AG09309 (cell line): Measurements from ENCODE around the gene MAML2.

Source experiments
- DNase-seq: peaks from one replicate; pipeline ENCODE4 v3.0.0-alpha.2; 2010; ENCODE audit warnings: low read depth
- H3K4me3 ChIP-seq: 2 replicates; pipeline ENCODE4 v1.5.1; 2011; ENCODE audit warnings: mild to moderate bottlenecking, low read depth, low read length, moderate library complexity; ENCODE audit not compliant: control insufficient read depth
- TF ChIP-seq, protein P1 (sequence below): IDR thresholded peaks from 2 replicates; pipeline ENCODE4 v1.5.1; 2011; ENCODE audit warnings: mild to moderate bottlenecking, low read depth, low read length, inconsistent platforms; ENCODE audit not compliant: insufficient read depth, control insufficient read depth; ENCODE audit errors: missing control alignments

Gene MAML2

DNA sequence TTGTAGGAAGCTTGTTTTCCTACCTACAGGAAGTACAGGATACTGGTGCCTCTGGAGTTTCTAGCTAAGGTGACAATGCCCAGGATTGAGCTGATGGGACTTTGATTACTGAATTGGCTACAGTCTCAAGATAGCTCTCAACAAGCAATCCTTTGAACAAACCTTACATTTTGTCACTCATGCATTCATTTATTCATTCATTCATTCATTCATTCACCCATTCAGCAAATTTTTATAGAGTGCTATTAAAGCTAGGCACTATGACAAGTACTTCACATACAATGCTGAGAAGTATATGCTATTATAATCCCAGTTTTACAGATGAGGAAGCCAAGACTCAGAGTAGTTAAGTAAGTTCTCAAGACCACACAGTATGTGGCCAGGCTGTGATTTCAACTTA lies 316.0 kb downstream of the MAML2 start:
- no peak overlapping the region for H3K4me3 ChIP-seq
- TF ChIP-seq, protein P1, sequence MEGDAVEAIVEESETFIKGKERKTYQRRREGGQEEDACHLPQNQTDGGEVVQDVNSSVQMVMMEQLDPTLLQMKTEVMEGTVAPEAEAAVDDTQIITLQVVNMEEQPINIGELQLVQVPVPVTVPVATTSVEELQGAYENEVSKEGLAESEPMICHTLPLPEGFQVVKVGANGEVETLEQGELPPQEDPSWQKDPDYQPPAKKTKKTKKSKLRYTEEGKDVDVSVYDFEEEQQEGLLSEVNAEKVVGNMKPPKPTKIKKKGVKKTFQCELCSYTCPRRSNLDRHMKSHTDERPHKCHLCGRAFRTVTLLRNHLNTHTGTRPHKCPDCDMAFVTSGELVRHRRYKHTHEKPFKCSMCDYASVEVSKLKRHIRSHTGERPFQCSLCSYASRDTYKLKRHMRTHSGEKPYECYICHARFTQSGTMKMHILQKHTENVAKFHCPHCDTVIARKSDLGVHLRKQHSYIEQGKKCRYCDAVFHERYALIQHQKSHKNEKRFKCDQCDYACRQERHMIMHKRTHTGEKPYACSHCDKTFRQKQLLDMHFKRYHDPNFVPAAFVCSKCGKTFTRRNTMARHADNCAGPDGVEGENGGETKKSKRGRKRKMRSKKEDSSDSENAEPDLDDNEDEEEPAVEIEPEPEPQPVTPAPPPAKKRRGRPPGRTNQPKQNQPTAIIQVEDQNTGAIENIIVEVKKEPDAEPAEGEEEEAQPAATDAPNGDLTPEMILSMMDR = no peak
- no peak for DNase-seq

DNA sequence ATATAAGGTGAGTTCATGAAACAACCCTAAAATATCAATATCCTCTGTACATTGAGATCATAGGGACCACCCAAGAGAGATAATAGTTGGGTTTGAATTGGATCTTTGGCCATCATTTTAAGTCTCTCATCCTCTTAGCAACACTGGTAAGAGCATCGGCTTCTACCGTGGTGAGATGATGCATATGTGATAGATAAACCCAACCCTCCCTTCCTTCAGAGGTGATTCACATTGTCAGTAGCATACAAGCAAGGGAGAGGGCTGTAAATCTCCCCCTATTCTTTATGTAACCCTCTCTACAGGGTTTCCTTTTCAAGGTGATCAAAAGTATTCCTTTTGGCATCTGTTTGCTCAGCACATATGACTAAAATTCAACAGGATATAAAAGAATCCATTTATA lies 316.7 kb downstream of the MAML2 start:
- H3K4me3 ChIP-seq = no peak overlapping the region
- DNase-seq = no peak

DNA sequence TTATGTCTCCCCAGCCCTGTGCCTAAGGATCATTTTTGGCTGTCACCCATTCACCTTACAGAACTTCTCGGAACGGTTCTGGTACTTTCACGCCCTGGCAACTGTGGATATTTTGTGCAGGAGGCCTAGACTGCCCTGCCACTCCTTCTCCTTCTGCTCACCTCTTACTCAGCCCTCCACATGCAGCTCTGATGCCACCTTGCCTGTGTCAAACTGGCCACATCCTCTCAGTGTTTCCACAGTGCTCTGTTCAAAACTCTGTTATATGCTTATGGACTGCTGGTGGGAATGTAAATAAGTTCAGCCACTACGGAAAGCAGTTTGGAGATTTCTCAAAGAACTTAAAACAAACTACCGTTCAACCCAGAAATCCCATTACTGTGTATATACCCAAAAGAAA lies 318.3 kb downstream of the MAML2 start:
- H3K4me3 ChIP-seq = no peak overlapping the region
- TF ChIP-seq, protein P1 = no peak
- no peak for DNase-seq

More for the DNA sequence above, 316.7 kb downstream of the MAML2 start:
- TF ChIP-seq, protein P1 = no peak

DNA sequence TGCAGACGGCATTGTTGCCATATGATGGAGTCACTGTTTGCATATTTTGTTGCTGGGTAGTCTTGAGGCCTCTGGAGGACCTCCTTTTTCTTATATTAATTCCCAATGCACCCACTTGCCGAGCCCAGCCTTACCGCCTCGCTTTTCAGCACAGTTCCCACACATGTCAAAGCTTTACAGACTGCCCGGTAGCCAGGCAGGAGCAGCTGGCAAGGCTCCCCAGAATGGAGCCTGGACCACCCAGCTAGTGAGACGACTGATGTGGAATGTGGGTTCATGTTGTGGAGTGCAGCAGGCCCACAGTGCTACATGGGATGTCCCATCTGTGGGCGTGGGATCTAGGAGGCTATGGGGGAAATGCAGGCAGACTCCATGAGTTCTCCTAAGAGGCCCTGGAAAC lies 319.7 kb downstream of the MAML2 start:
- TF ChIP-seq, protein P1 = no peak
- H3K4me3 ChIP-seq = no peak overlapping the region
- no peak for DNase-seq

- no peak for DNase-seq
- H3K4me3 ChIP-seq = no peak overlapping the region
- TF ChIP-seq, protein P1 = no peak
Observed at GRCh38 chr11:96021901-96022650, 320.9 kb downstream of the MAML2 start.

GRCh38 chr11:96019810-96020747 lies 322.9 kb downstream of the MAML2 start:
- TF ChIP-seq, protein P1 = no peak
- DNase-seq = no peak
- H3K4me3 ChIP-seq = no peak overlapping the region
